GM23338 (cell line): ENCODE measurements around the gene EYA2. TPM values are rescaled to one million over a fixed set of nuclear protein-coding genes. Genes with fewer than 3 reads are reported as not detected.

Source experiments
- ATAC-seq: fragments of 200-7000 bp; cut with Tn5 transposase; 3 replicates; pipeline ENCODE4 v1.9.1; 2020
- DNase-seq: peaks from one replicate; pipeline ENCODE4 v3.0.0-alpha.2; 2015; ENCODE audit warnings: low spot score
- H2AFZ ChIP-seq: fragments of 200-600 bp; sonication (generic); 2 replicates; pipeline ENCODE4 v1.8.0; 2016; ENCODE audit warnings: antibody characterized with exemption, mild to moderate bottlenecking, moderate library complexity
- H3F3A ChIP-seq: fragments of 200-600 bp; sonication (generic); replicated peaks from 2 replicates; pipeline ENCODE4 v1.8.0; 2017; ENCODE audit warnings: antibody characterized with exemption, mixed run types, low read depth
- H3K27ac ChIP-seq: fragments of 200-600 bp; sonication (generic); 2 replicates; pipeline ENCODE4 v1.6.1; 2016; ENCODE audit warnings: low read depth
- H3K27me3 ChIP-seq: fragments of 200-600 bp; sonication (generic); 2 replicates; pipeline ENCODE4 v1.8.0; 2016; ENCODE audit warnings: mild to moderate bottlenecking, mixed run types, moderate library complexity; ENCODE audit not compliant: insufficient read depth
- H3K36me3 ChIP-seq: fragments of 200-600 bp; sonication (generic); 2 replicates; pipeline ENCODE4 v1.8.0; 2016; ENCODE audit warnings: mild to moderate bottlenecking; ENCODE audit not compliant: insufficient read depth
- H3K4me1 ChIP-seq: fragments of 200-600 bp; sonication (generic); 2 replicates; pipeline ENCODE4 v1.8.0; 2016; ENCODE audit warnings: mild to moderate bottlenecking, moderate library complexity; ENCODE audit not compliant: insufficient read depth
- H3K4me2 ChIP-seq: fragments of 200-600 bp; sonication (generic); 2 replicates; pipeline ENCODE4 v1.7.1; 2017; ENCODE audit warnings: mixed run types
- H3K4me3 ChIP-seq: fragments of 200-600 bp; sonication (generic); 2 replicates; pipeline ENCODE4 v1.6.1; 2016; ENCODE audit warnings: mixed run types
- H3K79me2 ChIP-seq: fragments of 200-600 bp; sonication (generic); replicated peaks from 2 replicates; pipeline ENCODE4 v1.8.0; 2017; ENCODE audit warnings: mild to moderate bottlenecking; ENCODE audit not compliant: insufficient read depth
- H3K9me2 ChIP-seq: fragments of 200-600 bp; sonication (generic); 2 replicates; pipeline ENCODE4 v1.8.0; 2017; ENCODE audit not compliant: insufficient read depth
- H4K20me1 ChIP-seq: fragments of 200-600 bp; sonication (generic); replicated peaks from 2 replicates; pipeline ENCODE4 v1.8.0; 2017; ENCODE audit warnings: mild to moderate bottlenecking; ENCODE audit not compliant: insufficient read depth
- H3K27ac Mint-ChIP-seq: 2 replicates; pipeline ENCODE4 v1.8.0; 2020; ENCODE audit warnings: inconsistent platforms, mild to moderate bottlenecking, moderate library complexity, mixed read lengths
- H3K27me3 Mint-ChIP-seq: 3 replicates; pipeline ENCODE4 v1.8.0; 2022; ENCODE audit warnings: low read depth, mild to moderate bottlenecking, moderate library complexity, mixed read lengths, inconsistent platforms; ENCODE audit not compliant: insufficient read depth, poor library complexity
- H3K36me3 Mint-ChIP-seq: 3 replicates; pipeline ENCODE4 v1.8.0; 2021; ENCODE audit warnings: low read depth, mild to moderate bottlenecking, inconsistent platforms, moderate library complexity, mixed read lengths
- H3K4me1 Mint-ChIP-seq: 3 replicates; pipeline ENCODE4 v1.8.0; 2020; ENCODE audit warnings: mild to moderate bottlenecking, inconsistent platforms, mixed read lengths
- H3K4me3 Mint-ChIP-seq: 3 replicates; pipeline ENCODE4 v1.8.0; 2021; ENCODE audit warnings: moderate library complexity, mild to moderate bottlenecking, inconsistent platforms, mixed read lengths
- H3K9me3 Mint-ChIP-seq: 3 replicates; pipeline ENCODE4 v1.8.0; 2020; ENCODE audit warnings: moderate library complexity, mild to moderate bottlenecking, inconsistent platforms, mixed read lengths
- CREB1 ChIP-seq: fragments of 250-450 bp; sonication (Bioruptor Pico); IDR thresholded peaks from 2 replicates; pipeline ENCODE4 v1.5.0; 2020; ENCODE audit warnings: low read depth, mild to moderate bottlenecking, moderate library complexity
- ETS1 ChIP-seq: IDR thresholded peaks from 2 replicates; pipeline ENCODE4 v1.6.1; 2016; ENCODE audit warnings: antibody characterized with exemption
- EZH2phosphoT487 ChIP-seq: fragments of 200-600 bp; sonication (generic); IDR thresholded peaks from one replicate; pipeline ENCODE4 v1.8.1; 2018; ENCODE audit warnings: antibody characterized with exemption; ENCODE audit not compliant: unreplicated experiment
- JUNB ChIP-seq: IDR thresholded peaks from one replicate; pipeline ENCODE4 v1.6.1; 2016; ENCODE audit warnings: antibody characterized with exemption; ENCODE audit not compliant: unreplicated experiment
- NANOG ChIP-seq: IDR thresholded peaks from 2 replicates; pipeline ENCODE4 v1.6.1; 2016; ENCODE audit warnings: antibody characterized with exemption, borderline replicate concordance
- POLR2AphosphoS5 ChIP-seq: IDR thresholded peaks from 2 replicates; pipeline ENCODE4 v1.6.1; 2016; ENCODE audit warnings: antibody characterized with exemption, low read depth
- REST ChIP-seq: IDR thresholded peaks from one replicate; pipeline ENCODE4 v1.6.1; 2018; ENCODE audit warnings: antibody characterized with exemption; ENCODE audit not compliant: unreplicated experiment
- ZNF331 ChIP-seq: fragments of 250-450 bp; sonication (Bioruptor Pico); IDR thresholded peaks from 2 replicates; pipeline ENCODE4 v1.5.0; 2020; ENCODE audit warnings: low read depth, mild to moderate bottlenecking, moderate library complexity
- ZNF462 ChIP-seq: fragments of 250-450 bp; sonication (Bioruptor Pico); IDR thresholded peaks from 2 replicates; pipeline ENCODE4 v1.5.0; 2020; ENCODE audit warnings: mild to moderate bottlenecking, moderate library complexity
- polyA plus RNA-seq: library from polyadenylated mRNA; unstranded; fragments of >200 nt; fragmentation: Nextera tagmentation; extraction: Ambion mirVana; gene quantifications from 2 replicates; pipeline ENCODE4 v1.2.1, GENCODE V29; 2016
- total RNA-seq: library from RNA; depleted of rRNA; stranded (reverse); fragments of >200 nt; shearing (Covaris generic); gene quantifications from 2 replicates; pipeline ENCODE4 v1.2.3, GENCODE V29; 2014

The EYA2 gene
- total and polyA plus RNA-seq, 2 experiments from 2014 or later = 0.50 to 0.56 TPM

- no peaks in the 10 kb centered on the region for H3K27me3 ChIP-seq
- Mint-ChIP-seq H3K27me3 (peaks cover 2% of the 10 kb centered on the region), H3K36me3 (no peaks in the 10 kb centered on the region), H3K27ac (no peak overlapping the region), H3K9me3 (peaks cover 8% of the 10 kb centered on the region; the same call in 2 of the 3 replicates), H3K4me3 (no peak overlapping the region), H3K4me1 (no peaks in the 10 kb centered on the region)
- TF ChIP-seq ETS1 (no peak), REST (no peak), ZNF331 (no peak), ZNF462 (CRISPR knock-in tag) (no peak), CREB1 (CRISPR knock-in tag) (no peak), JUNB (no peak), NANOG (no peak), EZH2phosphoT487 (no peak), POLR2AphosphoS5 (no peak)
- no peaks in the 10 kb centered on the region for H3F3A ChIP-seq
- H2AFZ ChIP-seq = no peak overlapping the region
- no peak for ATAC-seq
- no peak overlapping the region for H3K27ac ChIP-seq
- H3K4me1 ChIP-seq = no peaks in the 10 kb centered on the region
- no peak overlapping the region for H3K4me3 ChIP-seq
- H3K36me3 ChIP-seq = no peaks in the 10 kb centered on the region
- H3K4me2 ChIP-seq = no peak overlapping the region
- no peaks in the 10 kb centered on the region for H4K20me1 ChIP-seq
- no peaks in the 10 kb centered on the region for H3K9me2 ChIP-seq
- H3K79me2 ChIP-seq = no peaks in the 10 kb centered on the region
- DNase-seq = no peak
Measured at GRCh38 chr20:47042464-47042863, 147.8 kb downstream of the EYA2 start.
